Endothelial cell of umbilical vein (primary cell): ENCODE results near the gene ANKRD13C. TPM values are rescaled to one million over a fixed set of nuclear protein-coding genes. Genes with fewer than 3 reads are reported as not detected.

ENCODE experiments used
- BruUV-seq: library from RNA; stranded (reverse); fragments of 400-500 nt; replicated peaks from 2 replicates; lab custom pipeline; 2021; lab: Mats Ljungman, UMichigan
- CTCF ChIA-PET: fragments of 300-600, 350-600 bp; sonication (Branson Sonifier 250); formaldehyde crosslinking; loops from one replicate; lab custom pipeline; 2021; ENCODE audit warnings: antibody characterized with exemption, inconsistent platforms; lab: Charles Lee
- POLR2A ChIA-PET: fragments of 300-600, 350-600 bp; sonication (Branson Sonifier 250); formaldehyde crosslinking; loops from one replicate; lab custom pipeline; 2021; ENCODE audit warnings: antibody characterized with exemption, inconsistent platforms; lab: Charles Lee
- DNase-seq: peaks from one replicate; pipeline ENCODE4 v3.0.0-alpha.2; 2011; ENCODE audit warnings: low read depth, low spot score
- FAIRE-seq: peaks from 2 replicates; lab custom pipeline; 2011; peaks lifted over from hg19 to GRCh38; lab: Jason Lieb, UNC
- H2AFZ ChIP-seq: 2 replicates; pipeline ENCODE4 v1.6.0; 2012; ENCODE audit warnings: low read depth, low read length, control low read depth, inconsistent platforms
- H3K27ac ChIP-seq: 2 replicates; pipeline ENCODE4 v1.5.1; 2011; ENCODE audit warnings: low read depth, mild to moderate bottlenecking, control low read depth, low read length, moderate library complexity; ENCODE audit not compliant: insufficient read depth
- H3K27me3 ChIP-seq, 2 experiments: 2 replicates each; pipeline versions ENCODE4 v1.6.0 to v1.6.1; 2011; ENCODE audit warnings: low read length in 2 of 2, mixed read lengths in 1 of 2; ENCODE audit not compliant: control insufficient read depth in 2 of 2, insufficient read depth in 2 of 2
- H3K36me3 ChIP-seq, 2 experiments: 2 replicates in 1 of 2; 3 replicates in 1 of 2; pipeline ENCODE4 v1.5.1; 2011; ENCODE audit warnings: low read length in 2 of 2, mild to moderate bottlenecking in 1 of 2, moderate library complexity in 1 of 2; ENCODE audit not compliant: control insufficient read depth in 2 of 2, insufficient read depth in 2 of 2; ENCODE audit errors: extremely low read depth in 1 of 2
- H3K4me1 ChIP-seq: 3 replicates; pipeline ENCODE4 v1.5.1; 2011; ENCODE audit warnings: mild to moderate bottlenecking, low read length; ENCODE audit not compliant: control insufficient read depth, insufficient read depth; ENCODE audit errors: extremely low read depth
- H3K4me2 ChIP-seq: 2 replicates; pipeline ENCODE4 v1.6.1; 2011; ENCODE audit warnings: low read length, control low read depth, mixed read lengths; ENCODE audit not compliant: insufficient read depth
- H3K4me3 ChIP-seq, 3 experiments: fragments of 200-600 bp in 1 of 3; sonication (generic), shearing (Covaris generic) in 1 of 3; replicated peaks in 1 of 3; 2 replicates each; pipeline ENCODE4 v1.5.1; 2011 to 2016; ENCODE audit warnings: control low read depth in 3 of 3, low read length in 3 of 3, mild to moderate bottlenecking in 2 of 3, inconsistent platforms in 1 of 3, low read depth in 1 of 3, moderate library complexity in 1 of 3; ENCODE audit not compliant: insufficient read depth in 1 of 3
- H3K79me2 ChIP-seq: 2 replicates; pipeline ENCODE4 v1.6.0; 2012; ENCODE audit warnings: low read length, inconsistent platforms; ENCODE audit not compliant: control insufficient read depth, insufficient read depth
- H3K9ac ChIP-seq: replicated peaks from 2 replicates; pipeline ENCODE3; 2011; ENCODE audit warnings: low read length, control low read depth; ENCODE audit not compliant: insufficient read depth; ENCODE audit errors: extremely low read depth
- H3K9me1 ChIP-seq: replicated peaks from 3 replicates; pipeline ENCODE4 v1.6.0; 2011; ENCODE audit warnings: mild to moderate bottlenecking, low read length; ENCODE audit not compliant: control insufficient read depth, insufficient read depth; ENCODE audit errors: extremely low read depth
- H3K9me3 ChIP-seq: replicated peaks from 2 replicates; pipeline ENCODE4 v1.5.1; 2012; ENCODE audit warnings: low read length, inconsistent platforms; ENCODE audit not compliant: control insufficient read depth, insufficient read depth
- H4K20me1 ChIP-seq: replicated peaks from 2 replicates; pipeline ENCODE3; 2011; ENCODE audit warnings: mild to moderate bottlenecking, low read length; ENCODE audit not compliant: control insufficient read depth, insufficient read depth; ENCODE audit errors: extremely low read depth
- CTCF ChIP-seq, 2 donors: IDR thresholded peaks; 1 replicate in 1 of 2; 2 replicates in 1 of 2; pipeline ENCODE4 v1.5.1; 2011; ENCODE audit warnings: low read length in 2 of 2, mild to moderate bottlenecking in 2 of 2, moderate library complexity in 2 of 2, control low read depth in 1 of 2, inconsistent platforms in 1 of 2, low read depth in 1 of 2; ENCODE audit not compliant: insufficient read depth in 1 of 2; ENCODE audit errors: extremely low read depth in 1 of 2
- EZH2 ChIP-seq: IDR thresholded peaks from 2 replicates; pipeline ENCODE4 v1.6.1; 2012; ENCODE audit warnings: borderline replicate concordance, low read depth, mild to moderate bottlenecking, moderate library complexity, low read length, inconsistent platforms; ENCODE audit not compliant: severe bottlenecking
- FOS ChIP-seq: IDR thresholded peaks from 2 replicates; pipeline ENCODE4 v1.6.1; 2011; ENCODE audit warnings: mild to moderate bottlenecking, low read length, moderate library complexity, borderline replicate concordance; ENCODE audit not compliant: insufficient read depth
- GATA2 ChIP-seq: IDR thresholded peaks from 2 replicates; pipeline ENCODE4 v1.7.0; 2011; ENCODE audit warnings: low read depth, mild to moderate bottlenecking, moderate library complexity, mixed read lengths, low read length; ENCODE audit not compliant: insufficient read length, insufficient read depth
- JUN ChIP-seq: IDR thresholded peaks from 2 replicates; pipeline ENCODE4 v1.6.1; 2011; ENCODE audit warnings: borderline replicate concordance, low read depth; ENCODE audit not compliant: insufficient read length, insufficient read depth
- MAX ChIP-seq: IDR thresholded peaks from 2 replicates; pipeline ENCODE4 v1.6.1; 2011; ENCODE audit not compliant: insufficient read depth, insufficient read length
- MYC ChIP-seq: IDR thresholded peaks from one replicate; pipeline ENCODE4 v1.6.1; 2011; ENCODE audit warnings: mild to moderate bottlenecking, low read depth, low read length
- POLR2A ChIP-seq: IDR thresholded peaks from 2 replicates; pipeline ENCODE4 v1.6.1; 2012; ENCODE audit warnings: low read depth, mild to moderate bottlenecking, control low read depth, low read length
- POLR2AphosphoS5 ChIP-seq: IDR thresholded peaks from 2 replicates; pipeline ENCODE4 v1.6.1; 2012; ENCODE audit warnings: low read depth, mild to moderate bottlenecking, control low read depth, low read length, moderate library complexity; ENCODE audit not compliant: insufficient read depth
- dilution Hi-C: fragments of 300-500 bp; cut with MboI; formaldehyde crosslinking; loops from one replicate; pipeline ENCODE4 v1.15.0; 2019; ENCODE audit warnings: low sequenced_read_pairs; ENCODE audit not compliant: extremely low pct_ligation_motif_present
- intact Hi-C: fragments of 100-400 bp; cut with micrococcal nuclease; formaldehyde crosslinking; loops from one replicate; pipeline ENCODE4 v1.10.0; 2022
- polyA plus RNA-seq, 4 experiments: library from polyadenylated mRNA; depleted of rRNA in 3 of 4; stranded (reverse) in 3 of 4; unstranded in 1 of 4; fragments of >200 nt; gene quantifications; 2 replicates each; pipeline versions ENCODE4 v1.2.1 to v1.2.3, GENCODE V29; 2011 to 2012; ENCODE audit warnings: missing spikeins in 1 of 4
- total RNA-seq: library from RNA; stranded (reverse); gene quantifications from 2 replicates; pipeline ENCODE4 v1.2.3, GENCODE V29; 2021

ANKRD13C gene
- total and polyA plus RNA-seq, 2 donors (not counting 3 experiments of a cell fraction or from before 2014, with no cell fraction given) = 4.6 to 17.3 TPM

- dilution Hi-C loops (no loop called here), intact Hi-C loops (no loop called here)
- no TSS peak for BruUV-seq
- H3K4me1 ChIP-seq = no peaks in the 10 kb centered on the region
- DNase-seq (no peak), FAIRE-seq (no peak)
- H3K36me3 ChIP-seq = peaks cover 8 to 53% of the 10 kb centered on the region in 2 experiments
- no peak overlapping the region for H3K9ac ChIP-seq
- H4K20me1 ChIP-seq = peaks cover 11% of the 10 kb centered on the region
- ChIA-PET CTCF (no interaction called here), POLR2A (no interaction called here)
- H3K27me3 ChIP-seq = no peaks in the 10 kb centered on the region
- H3K79me2 ChIP-seq = peaks cover 36% of the 10 kb centered on the region
- H3K27ac ChIP-seq = no peak overlapping the region
- no peaks in the 10 kb centered on the region for H3K9me1 ChIP-seq
- no peak overlapping the region for H2AFZ ChIP-seq
- no peak overlapping the region for H3K4me2 ChIP-seq
- TF ChIP-seq FOS (no peak), EZH2 (no peak)
- no peak overlapping the region for H3K4me3 ChIP-seq
- H3K9me3 ChIP-seq = no peaks in the 10 kb centered on the region
Measured at GRCh38 chr1:70231475-70231874, 123.0 kb downstream of the ANKRD13C start.

- ChIA-PET POLR2A (no interaction called here), CTCF (interaction anchor here (1.2 kb wide), 1 partner anchor 10 kb away, joined by 3 read pairs; no protein-coding TSS in a partner anchor)
- Histone ChIP-seq H3K36me3 (peaks cover 10 to 47% of the 10 kb centered on the region in 2 experiments), H3K4me3 (no peak overlapping the region), H2AFZ (no peak overlapping the region), H3K27me3 (no peaks in the 10 kb centered on the region), H3K9ac (no peak overlapping the region), H3K79me2 (peaks cover 60% of the 10 kb centered on the region), H3K27ac (no peak overlapping the region), H3K9me1 (no peaks in the 10 kb centered on the region), H3K9me3 (no peaks in the 10 kb centered on the region), H3K4me2 (no peak overlapping the region), H4K20me1 (peaks cover 11% of the 10 kb centered on the region), H3K4me1 (peaks cover 9% of the 10 kb centered on the region)
- intact Hi-C loops (loop anchor here (5.0 kb wide), 1 partner anchor 284 kb away; no protein-coding TSS in a partner anchor), dilution Hi-C loops (no loop called here)
- TF ChIP-seq EZH2 = no peak
- no peak for TF ChIP-seq MYC
- no peak for TF ChIP-seq FOS
- no peak for TF ChIP-seq MAX
- TF ChIP-seq GATA2 = no peak
- no peak for TF ChIP-seq POLR2A
- no peak for TF ChIP-seq JUN
- TF ChIP-seq CTCF (IDR thresholded peaks at IDR 0.05; ENCODE audit: extremely low read depth in 1 of 2, insufficient read depth in 1 of 2, low read depth in 1 of 2, low read length in 2 of 2) = no peak
- TF ChIP-seq POLR2AphosphoS5 = no peak
- FAIRE-seq (no peak), DNase-seq (no peak)
- BruUV-seq = no TSS peak
Measured at GRCh38 chr1:70228670-70229069, 125.9 kb downstream of the ANKRD13C start.
